22Rv1 (cell line): Measurements from ENCODE around the gene GDPD3.

ENCODE experiments used
- H3K27ac ChIP-seq: fragments of 450-650 bp; 2 replicates; pipeline ENCODE4 v1.5.1; 2017
- ZFX ChIP-seq: fragments of 450-650 bp; IDR thresholded peaks from 2 replicates; pipeline ENCODE4 v1.6.1; 2017; ENCODE audit warnings: antibody characterized with exemption, borderline replicate concordance
- TF ChIP-seq, protein P1 (sequence below): fragments of 450-650 bp; IDR thresholded peaks from 2 replicates; pipeline ENCODE4 v1.5.1; 2017; ENCODE audit warnings: mild to moderate bottlenecking

Gene GDPD3

GRCh38 chr16:30092373-30093010 lies 20.8 kb downstream of the GDPD3 start:
- H3K27ac ChIP-seq: peak overlapping the region; percentile 75
- TF ChIP-seq, protein P1, sequence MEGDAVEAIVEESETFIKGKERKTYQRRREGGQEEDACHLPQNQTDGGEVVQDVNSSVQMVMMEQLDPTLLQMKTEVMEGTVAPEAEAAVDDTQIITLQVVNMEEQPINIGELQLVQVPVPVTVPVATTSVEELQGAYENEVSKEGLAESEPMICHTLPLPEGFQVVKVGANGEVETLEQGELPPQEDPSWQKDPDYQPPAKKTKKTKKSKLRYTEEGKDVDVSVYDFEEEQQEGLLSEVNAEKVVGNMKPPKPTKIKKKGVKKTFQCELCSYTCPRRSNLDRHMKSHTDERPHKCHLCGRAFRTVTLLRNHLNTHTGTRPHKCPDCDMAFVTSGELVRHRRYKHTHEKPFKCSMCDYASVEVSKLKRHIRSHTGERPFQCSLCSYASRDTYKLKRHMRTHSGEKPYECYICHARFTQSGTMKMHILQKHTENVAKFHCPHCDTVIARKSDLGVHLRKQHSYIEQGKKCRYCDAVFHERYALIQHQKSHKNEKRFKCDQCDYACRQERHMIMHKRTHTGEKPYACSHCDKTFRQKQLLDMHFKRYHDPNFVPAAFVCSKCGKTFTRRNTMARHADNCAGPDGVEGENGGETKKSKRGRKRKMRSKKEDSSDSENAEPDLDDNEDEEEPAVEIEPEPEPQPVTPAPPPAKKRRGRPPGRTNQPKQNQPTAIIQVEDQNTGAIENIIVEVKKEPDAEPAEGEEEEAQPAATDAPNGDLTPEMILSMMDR: peak; percentile 84
- no peak for TF ChIP-seq ZFX

GRCh38 chr16:30091474-30092372 lies 21.6 kb downstream of the GDPD3 start, which contains the start of gene TBX6:
Gene TBX6, minus strand, starts transcription at chr16:30091924. Its CDS starts 731 bp downstream, at chr16:30091193.
- no peak for TF ChIP-seq ZFX
- TF ChIP-seq, protein P1: peak; percentile 80
- H3K27ac ChIP-seq: peak within 1 kb of the TSS; percentile 75

GRCh38 chr16:30090610-30091331 lies 22.6 kb downstream of the GDPD3 start:
- TF ChIP-seq, protein P1: no peak
- no peak for TF ChIP-seq ZFX
- H3K27ac ChIP-seq: peak overlapping the region; percentile 75

GRCh38 chr16:30088832-30089624 lies 24.3 kb downstream of the GDPD3 start:
- peak overlapping the region; percentile 53 for H3K27ac ChIP-seq
- TF ChIP-seq, protein P1: no peak
- no peak for TF ChIP-seq ZFX

- peak overlapping the region; percentile 25 for H3K27ac ChIP-seq
Observed at GRCh38 chr16:30088237-30088831, 25.0 kb downstream of the GDPD3 start.

More at GRCh38 chr16:30088237-30088831, 25.0 kb downstream of the GDPD3 start:
- no peak for TF ChIP-seq ZFX
- TF ChIP-seq, protein P1: no peak
